LoVo (cell line): ENCODE data around the gene WBP4.
A peak's percentile ranks its signal among the peaks of the same experiment; 100 is the strongest.
"Not testable (repeated sequence)": the region's sequence is repeated elsewhere in the genome, so short reads cannot be mapped to it uniquely, and the experiment has no call there.

Experiments used
- DNase-seq: peaks from one replicate; pipeline ENCODE4 v3.0.0-alpha.2; 2016; ENCODE audit warnings: low spot score

The WBP4 gene

DNA sequence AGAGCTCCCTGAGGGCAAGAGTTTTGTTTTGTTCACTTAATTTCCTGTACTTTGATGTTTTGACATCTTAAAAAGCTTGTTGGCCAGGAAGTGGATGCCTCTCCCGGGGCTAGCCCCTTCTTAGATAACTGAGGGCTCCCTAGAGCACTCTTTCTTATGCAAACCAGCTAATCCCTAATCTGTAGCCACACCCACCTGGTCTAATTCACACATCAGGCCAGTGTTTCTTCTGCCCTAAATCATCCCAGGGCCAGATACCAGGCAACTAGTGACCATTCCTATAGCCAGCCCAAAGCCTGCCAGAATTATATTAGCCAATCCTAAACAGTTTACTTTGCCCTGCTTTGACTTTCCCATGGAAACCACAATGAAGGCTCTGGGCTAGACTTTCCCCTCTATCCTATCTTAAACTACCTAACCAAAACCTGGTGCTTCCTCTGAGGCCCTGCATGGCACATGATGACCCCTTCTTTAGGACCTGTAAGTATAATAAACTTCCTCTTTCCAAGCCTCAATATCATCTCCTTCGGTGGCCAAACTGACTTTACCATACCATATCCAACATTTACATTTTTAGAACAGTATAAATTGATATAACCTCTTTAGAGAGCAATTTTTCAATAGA, 24.8 kb downstream of the WBP4 start:
- DNase-seq: no peak

- DNase-seq: not testable (repeated sequence)
These were observed 34.4 kb downstream of the WBP4 start for GRCh38 chr13:41095681-41096080.

GRCh38 chr13:41098761-41099160, 37.5 kb downstream of the WBP4 start:
- DNase-seq: no peak

DNA sequence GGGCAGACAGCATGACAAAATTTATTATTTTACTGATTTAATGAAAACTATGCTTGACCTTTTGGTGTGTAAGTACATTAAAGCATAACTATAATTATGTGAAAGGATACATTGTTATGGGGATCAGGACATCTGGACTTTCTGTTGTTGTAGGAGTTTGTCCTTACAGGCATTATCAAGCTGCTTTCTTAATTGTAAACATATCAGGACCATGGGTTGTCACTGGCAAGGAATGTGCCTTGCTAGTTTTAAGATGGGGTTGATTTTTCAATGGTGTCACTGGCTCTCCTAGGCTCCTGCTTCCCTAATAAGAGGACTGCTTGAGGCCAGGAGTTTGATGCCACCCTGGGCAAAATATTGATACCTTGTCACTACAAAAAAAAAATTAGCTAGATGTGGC, 38.7 kb downstream of the WBP4 start:
- DNase-seq: no peak

GRCh38 chr13:41107104-41107571, 45.8 kb downstream of the WBP4 start:
- DNase-seq: no peak

DNA sequence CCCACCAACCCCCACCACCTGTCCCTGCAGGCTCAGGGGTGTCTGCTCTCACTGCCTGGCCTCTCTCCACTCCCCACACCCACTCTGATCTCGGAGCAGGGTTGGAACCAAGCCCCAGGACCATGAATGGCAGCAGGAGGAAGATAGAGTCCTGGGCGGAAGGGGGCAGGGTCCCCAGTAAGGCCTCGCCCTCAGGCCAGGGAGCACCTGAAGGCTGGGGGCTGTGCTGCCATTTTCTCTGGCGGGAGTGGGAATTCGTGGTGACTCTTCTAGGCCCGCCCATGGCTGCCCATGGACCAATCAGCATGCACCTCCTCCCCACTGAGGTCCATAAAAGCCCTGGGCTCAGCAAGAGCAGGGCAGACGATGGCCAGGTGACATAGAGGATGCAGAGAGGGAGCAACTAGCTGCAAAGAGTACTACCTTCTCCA, 46.3 kb downstream of the WBP4 start:
- DNase-seq: no peak

GRCh38 chr13:41111454-41111853, 50.1 kb downstream of the WBP4 start:
- DNase-seq: no peak

DNA sequence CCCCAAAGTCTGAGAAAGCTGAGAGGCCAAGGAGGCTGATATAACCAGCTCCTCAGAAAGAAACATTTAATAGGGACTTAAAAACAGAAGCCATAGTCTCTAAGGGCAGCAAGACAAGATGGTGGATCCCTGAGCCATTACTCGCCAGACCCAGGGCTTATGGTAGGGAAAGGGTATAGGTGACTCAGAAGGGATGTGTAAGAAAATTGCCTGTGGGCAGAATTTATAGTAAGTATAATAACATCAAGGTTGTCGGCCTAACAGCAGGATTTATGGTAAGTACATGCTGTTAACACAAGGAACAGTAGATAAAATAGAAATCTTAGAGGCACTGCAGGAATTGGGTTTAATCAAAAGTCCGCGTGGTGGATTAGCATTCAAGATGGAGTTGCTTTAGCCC, 56.6 kb downstream of the WBP4 start:
- DNase-seq: no peak

DNA sequence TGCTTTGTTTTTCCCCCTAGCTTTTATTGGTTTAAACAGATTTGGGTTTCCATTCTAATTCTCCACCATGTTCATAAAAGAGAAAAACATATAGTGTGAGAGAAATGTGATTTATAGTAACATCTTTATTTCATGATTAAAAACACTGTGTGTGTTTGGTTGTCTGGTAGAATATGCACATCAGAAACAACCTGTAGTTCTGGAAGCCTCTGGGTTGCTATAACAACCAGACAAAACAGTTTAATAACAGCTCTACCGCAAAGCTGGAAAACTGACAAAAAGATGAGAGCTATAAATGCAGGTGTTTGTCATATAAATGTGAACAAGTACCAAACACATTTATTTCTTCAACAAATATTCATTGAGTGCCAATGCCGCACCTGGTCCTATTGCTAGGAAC, 61.5 kb downstream of the WBP4 start:
- DNase-seq: no peak

- no peak for DNase-seq
These were observed 66.4 kb downstream of the WBP4 start for GRCh38 chr13:41127701-41128100.

GRCh38 chr13:41130356-41130755, 69.0 kb downstream of the WBP4 start:
- no peak for DNase-seq

DNA sequence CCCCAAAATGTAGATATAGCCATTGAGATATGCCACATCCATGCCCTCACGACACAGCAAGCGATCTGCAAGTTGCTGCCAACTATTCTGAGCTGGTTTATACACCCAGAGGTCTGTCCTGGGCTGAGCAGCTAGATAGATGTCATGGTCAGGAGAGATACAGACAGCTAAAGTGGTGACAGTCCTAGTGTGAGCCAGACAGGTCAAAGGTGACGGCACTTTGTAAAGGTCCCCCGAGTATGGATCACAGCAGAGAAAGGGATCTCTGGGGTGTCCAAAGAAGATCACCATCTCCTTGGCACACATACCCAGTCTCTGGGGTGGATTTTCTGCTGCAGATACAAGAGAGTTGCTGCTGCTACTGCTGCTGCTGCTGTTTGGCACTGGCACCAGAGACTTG, 69.9 kb downstream of the WBP4 start:
- not testable (repeated sequence) for DNase-seq

DNA sequence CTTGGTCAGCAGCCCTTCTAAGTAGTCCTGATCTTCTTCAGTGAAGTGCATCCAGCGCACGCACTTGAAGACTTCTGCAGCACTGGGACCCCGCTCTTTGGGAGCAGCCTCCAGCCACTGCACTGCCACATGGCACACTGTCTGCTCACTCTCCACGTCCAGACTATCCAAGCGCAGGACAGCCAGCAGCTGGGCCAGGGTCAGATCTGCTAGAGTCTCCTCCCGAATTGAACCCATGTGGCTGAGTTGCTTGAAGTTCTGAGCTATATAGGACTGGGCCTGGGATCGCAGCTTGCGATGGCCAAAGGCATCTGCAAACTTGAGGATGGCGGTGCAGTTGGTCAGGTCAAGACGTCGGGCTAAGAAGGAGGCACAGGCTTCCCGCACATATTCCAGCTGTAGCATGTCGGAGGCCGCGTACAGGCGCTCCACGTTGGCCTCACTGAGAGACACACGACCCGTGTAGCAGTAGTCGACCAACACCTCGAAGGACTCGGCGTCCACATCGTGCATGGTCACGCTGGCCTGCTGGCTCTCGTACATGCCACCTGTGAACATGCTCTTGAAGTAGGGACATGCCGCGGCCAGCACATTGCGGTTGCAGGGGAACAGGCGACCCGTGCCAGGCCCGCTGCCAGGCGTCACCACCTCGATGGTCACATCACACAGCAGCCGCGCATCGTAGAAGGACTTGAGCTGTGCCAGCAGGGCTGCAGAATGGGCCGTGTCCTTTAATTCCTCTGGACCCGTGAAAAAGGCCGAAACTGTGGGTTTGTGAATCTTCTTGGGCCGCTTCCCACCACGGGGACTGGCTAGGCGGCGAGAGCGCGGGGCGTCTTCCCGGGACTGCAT, 70.6 kb downstream of the WBP4 start:
- DNase-seq: not testable (repeated sequence)

DNA sequence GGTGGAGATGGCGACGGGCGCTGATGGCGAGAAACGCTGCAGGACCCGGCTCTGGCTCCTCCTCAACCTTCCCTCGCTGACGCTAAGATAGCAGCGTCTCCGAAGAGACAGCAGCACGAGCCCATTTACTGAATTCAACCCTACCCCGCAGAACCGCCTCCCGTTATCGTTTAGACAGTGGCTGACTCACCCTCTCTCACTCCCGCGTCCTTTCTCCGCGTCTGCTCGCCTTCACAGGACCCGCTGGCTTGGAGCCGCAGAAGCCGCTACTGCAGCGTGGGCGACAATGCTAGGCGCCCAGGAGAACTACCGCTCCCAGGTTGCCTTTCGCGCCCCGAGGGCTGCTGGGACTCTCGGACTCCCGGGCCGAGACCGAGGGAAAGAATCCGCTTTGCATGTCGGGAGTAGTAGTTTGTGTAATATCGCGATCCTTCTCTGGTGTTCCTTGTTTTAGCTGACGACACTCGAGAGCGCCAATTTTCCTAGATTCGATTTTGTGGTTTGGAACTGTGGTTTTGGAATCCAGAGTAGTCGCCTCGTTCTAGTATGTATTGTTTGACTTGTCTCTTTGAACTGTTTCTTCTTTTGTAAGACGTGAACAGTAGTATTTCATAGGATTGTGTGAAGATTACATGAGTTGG, 71.3 kb downstream of the WBP4 start, which contains the start of gene KBTBD6:
Gene KBTBD6 (minus strand): TSS at position 291 of the 641 bp plus-strand sequence. CDS start 291 bp downstream, outside the sequence.
- DNase-seq: peak; percentile 98
